Activated CD4-positive, alpha-beta memory T cell treated with anti-CD3 and anti-CD28 coated beads, Interleukin-2, amount 10 ng/mL, durations not matched to agents 7 days and 5 days (primary cell): ENCODE data around the gene BTN1A1. TPM values are rescaled to one million over a fixed set of nuclear protein-coding genes. Genes with fewer than 3 reads are reported as not detected.

Experiments used
- CTCF ChIA-PET: fragments of 350-600 bp; sonication (Branson Sonifier 250); formaldehyde crosslinking; loops from one replicate; lab custom pipeline; 2021; ENCODE audit warnings: antibody characterized with exemption, inconsistent platforms; lab: Charles Lee
- POLR2A ChIA-PET: fragments of 350-600 bp; sonication (Branson Sonifier 250); formaldehyde crosslinking; loops from one replicate; lab custom pipeline; 2021; ENCODE audit warnings: antibody characterized with exemption; lab: Charles Lee
- DNase-seq: peaks from one replicate; pipeline ENCODE4 v3.0.0-alpha.2; 2020
- H3K27ac Mint-ChIP-seq: one replicate; pipeline ENCODE4 v1.8.0; 2021; ENCODE audit warnings: mild to moderate bottlenecking, mixed read lengths
- H3K27me3 Mint-ChIP-seq: one replicate; pipeline ENCODE4 v1.8.0; 2021; ENCODE audit warnings: mixed read lengths
- H3K36me3 Mint-ChIP-seq: one replicate; pipeline ENCODE4 v1.8.0; 2021; ENCODE audit warnings: low read depth, mixed read lengths
- H3K4me1 Mint-ChIP-seq: one replicate; pipeline ENCODE4 v1.8.0; 2021; ENCODE audit warnings: mixed read lengths
- H3K4me3 Mint-ChIP-seq: one replicate; pipeline ENCODE4 v1.8.0; 2021; ENCODE audit warnings: mild to moderate bottlenecking, mixed read lengths
- H3K9me3 Mint-ChIP-seq: one replicate; pipeline ENCODE4 v1.8.0; 2021; ENCODE audit warnings: mixed read lengths
- total RNA-seq, 2 experiments: library from RNA; stranded (reverse); gene quantifications; one replicate each; pipeline ENCODE4 v1.2.3, GENCODE V29; 2021

BTN1A1 gene
- total RNA-seq, 2 experiments from 2014 or later = not detected

DNA sequence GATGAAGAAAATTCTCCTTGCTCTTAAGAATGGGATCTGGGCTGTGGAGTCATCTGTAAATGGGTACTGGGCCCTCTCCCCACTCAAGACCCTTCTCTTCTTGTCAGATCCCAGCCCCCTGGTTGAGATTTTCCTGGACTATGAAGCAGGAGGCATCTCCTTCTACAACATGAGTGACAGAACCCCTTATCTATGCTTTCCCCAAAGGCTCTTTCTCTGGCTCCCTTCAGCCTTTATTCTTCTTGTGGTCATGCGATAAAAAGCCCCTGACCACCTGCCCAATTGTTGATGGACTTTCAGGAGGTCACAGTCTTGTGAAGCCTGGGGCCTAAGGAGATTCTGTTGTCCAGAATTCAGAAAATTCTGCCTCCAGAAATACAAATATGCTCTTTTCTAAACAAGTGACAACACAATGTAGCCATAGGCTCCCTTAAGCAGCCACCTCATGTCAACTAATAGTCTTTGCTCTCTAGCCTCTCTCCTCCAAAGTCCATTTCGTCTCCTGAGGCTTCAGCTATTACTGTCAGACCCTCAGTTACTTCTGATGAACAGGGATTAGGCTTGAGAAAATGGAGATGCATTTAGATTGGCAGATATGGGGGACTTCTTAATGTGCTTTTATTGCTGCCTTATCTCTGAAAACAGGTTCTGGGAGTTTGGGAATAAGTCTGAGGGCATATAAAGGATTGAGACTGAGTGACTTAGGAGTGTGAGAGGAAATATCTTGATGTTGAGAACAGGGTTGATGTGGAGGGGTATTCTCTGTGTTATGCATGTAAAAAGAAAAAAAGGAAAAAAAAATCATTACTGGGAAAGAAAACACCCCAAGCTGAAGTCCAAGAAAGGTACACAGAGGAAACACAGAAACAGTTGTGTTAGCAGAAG is 21.8 kb upstream of the BTN1A1 start:
- H3K27ac Mint-ChIP-seq = no peak overlapping the region
- ChIA-PET POLR2A (interaction anchor here (0.8 to 1.0 kb wide), 2 partner anchors 32 to 42 kb away, joined by 3 read pairs; no protein-coding TSS in a partner anchor), CTCF (interaction anchor here (0.5 kb wide), 1 partner anchor 94 kb away, joined by 3 read pairs; no protein-coding TSS in a partner anchor)
- H3K9me3 Mint-ChIP-seq = no peaks in the 10 kb centered on the region
- peaks cover 18% of the 10 kb centered on the region for H3K36me3 Mint-ChIP-seq
- H3K4me1 Mint-ChIP-seq = peaks cover 22% of the 10 kb centered on the region
- no peaks in the 10 kb centered on the region for H3K27me3 Mint-ChIP-seq
- no peak for DNase-seq
- no peak overlapping the region for H3K4me3 Mint-ChIP-seq

DNA sequence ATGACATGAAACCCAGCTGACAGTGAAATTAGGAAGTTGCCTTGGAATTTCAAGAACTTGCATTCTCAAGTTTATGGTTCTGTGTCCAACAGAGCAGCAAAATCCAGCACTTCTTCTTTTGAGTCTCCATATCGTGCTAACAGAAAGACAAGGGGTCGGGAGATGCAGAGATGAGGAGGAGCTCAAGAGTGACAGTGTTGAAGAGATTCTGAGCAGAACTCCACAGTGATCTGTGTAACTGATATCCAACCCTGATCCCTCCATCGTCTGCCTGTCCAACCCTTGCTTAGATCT is 21.2 kb upstream of the BTN1A1 start:
- no peak for DNase-seq
- ChIA-PET POLR2A (interaction anchor here (0.8 to 1.0 kb wide), 2 partner anchors 33 to 41 kb away, joined by 3 read pairs; no protein-coding TSS in a partner anchor), CTCF (interaction anchor here (0.5 to 1.0 kb wide), 2 partner anchors 93 to 138 kb away, joined by 3 to 4 read pairs; no protein-coding TSS in a partner anchor)
- Mint-ChIP-seq H3K27me3 (no peaks in the 10 kb centered on the region), H3K4me1 (peaks cover 19% of the 10 kb centered on the region), H3K27ac (no peak overlapping the region), H3K36me3 (peaks cover 16% of the 10 kb centered on the region), H3K4me3 (no peak overlapping the region), H3K9me3 (no peaks in the 10 kb centered on the region)

DNA sequence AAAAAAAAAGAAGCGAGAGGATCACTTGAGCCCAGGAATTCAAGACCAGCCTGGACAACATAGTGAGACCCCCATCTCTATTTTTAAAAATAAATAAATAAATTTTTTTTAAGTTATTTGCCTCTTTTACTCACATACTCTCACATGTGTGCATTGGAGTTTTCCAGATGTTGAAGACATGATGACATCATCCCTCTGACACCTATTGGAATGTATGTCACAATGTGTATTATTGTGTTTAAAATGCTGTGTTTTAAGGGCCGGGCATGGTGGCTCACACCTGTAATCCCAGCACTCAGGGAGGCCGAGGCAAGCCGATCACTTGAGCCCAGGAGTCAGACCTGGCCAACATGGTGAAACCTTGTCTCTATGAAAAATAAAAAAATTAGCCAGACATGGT is 17.8 kb upstream of the BTN1A1 start:
- H3K36me3 Mint-ChIP-seq = peaks cover 6% of the 10 kb centered on the region
- peaks cover 3% of the 10 kb centered on the region for H3K9me3 Mint-ChIP-seq
- no peaks in the 10 kb centered on the region for H3K4me1 Mint-ChIP-seq
- POLR2A ChIA-PET = no interaction called here
- CTCF ChIA-PET = interaction anchor here (0.7 kb wide), 1 partner anchor 1283 kb away, joined by 3 read pairs; no protein-coding TSS in a partner anchor
- H3K27me3 Mint-ChIP-seq = no peaks in the 10 kb centered on the region
- H3K27ac Mint-ChIP-seq = no peak overlapping the region
- H3K4me3 Mint-ChIP-seq = no peak overlapping the region
- DNase-seq = no peak

DNA sequence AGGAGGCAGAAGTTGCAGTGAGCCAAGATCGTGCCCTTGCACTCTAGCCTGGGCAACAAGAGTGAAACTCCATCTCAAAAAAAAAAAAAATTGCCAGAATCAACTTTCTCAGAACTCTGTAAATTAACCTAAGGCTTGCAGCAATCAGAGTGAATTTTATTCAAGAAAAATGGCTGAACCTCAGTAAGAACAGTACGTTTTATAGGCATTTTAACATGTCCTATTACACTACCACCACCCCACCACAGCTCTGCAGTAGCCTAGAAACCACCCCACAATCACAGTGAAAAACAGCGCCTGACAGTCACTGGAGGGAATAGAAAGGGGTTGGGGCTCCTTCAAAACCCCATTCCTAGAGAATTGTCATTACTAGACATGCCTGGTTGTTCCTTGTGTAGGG is 16.4 kb upstream of the BTN1A1 start:
- H3K27me3 Mint-ChIP-seq = peaks cover 2% of the 10 kb centered on the region
- H3K36me3 Mint-ChIP-seq = peaks cover under 1% of the 10 kb centered on the region
- no peak for DNase-seq
- no peak overlapping the region for H3K4me3 Mint-ChIP-seq
- peaks cover 8% of the 10 kb centered on the region for H3K9me3 Mint-ChIP-seq
- POLR2A ChIA-PET = no interaction called here
- H3K27ac Mint-ChIP-seq = no peak overlapping the region
- H3K4me1 Mint-ChIP-seq = no peaks in the 10 kb centered on the region
- CTCF ChIA-PET = no interaction called here

DNA sequence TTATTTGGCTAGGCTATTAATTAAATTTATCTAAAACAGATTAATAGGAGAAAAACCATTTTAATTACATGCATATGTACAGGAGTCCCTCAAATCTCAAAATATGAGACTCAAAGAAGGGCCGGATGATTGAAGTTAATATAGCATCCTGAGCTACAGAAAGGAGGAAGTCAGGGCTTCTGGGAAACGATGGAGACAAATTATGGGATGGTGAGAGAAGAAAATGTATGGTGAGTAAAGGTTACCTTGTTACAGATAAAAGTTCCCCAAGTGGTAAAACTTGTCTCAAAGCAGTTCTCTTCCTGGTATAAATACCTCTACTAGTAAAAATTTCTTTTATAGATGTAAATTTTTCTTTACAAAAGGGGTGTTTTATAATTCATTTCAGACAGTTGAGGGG is 15.9 kb upstream of the BTN1A1 start:
- Mint-ChIP-seq H3K4me3 (no peak overlapping the region), H3K36me3 (no peaks in the 10 kb centered on the region), H3K9me3 (peaks cover 8% of the 10 kb centered on the region), H3K27me3 (peaks cover 2% of the 10 kb centered on the region), H3K4me1 (no peaks in the 10 kb centered on the region), H3K27ac (no peak overlapping the region)
- POLR2A ChIA-PET = interaction anchor here (1.0 kb wide), 1 partner anchor 84 kb away, joined by 3 read pairs; no protein-coding TSS in a partner anchor
- DNase-seq = no peak
- CTCF ChIA-PET = no interaction called here

DNA sequence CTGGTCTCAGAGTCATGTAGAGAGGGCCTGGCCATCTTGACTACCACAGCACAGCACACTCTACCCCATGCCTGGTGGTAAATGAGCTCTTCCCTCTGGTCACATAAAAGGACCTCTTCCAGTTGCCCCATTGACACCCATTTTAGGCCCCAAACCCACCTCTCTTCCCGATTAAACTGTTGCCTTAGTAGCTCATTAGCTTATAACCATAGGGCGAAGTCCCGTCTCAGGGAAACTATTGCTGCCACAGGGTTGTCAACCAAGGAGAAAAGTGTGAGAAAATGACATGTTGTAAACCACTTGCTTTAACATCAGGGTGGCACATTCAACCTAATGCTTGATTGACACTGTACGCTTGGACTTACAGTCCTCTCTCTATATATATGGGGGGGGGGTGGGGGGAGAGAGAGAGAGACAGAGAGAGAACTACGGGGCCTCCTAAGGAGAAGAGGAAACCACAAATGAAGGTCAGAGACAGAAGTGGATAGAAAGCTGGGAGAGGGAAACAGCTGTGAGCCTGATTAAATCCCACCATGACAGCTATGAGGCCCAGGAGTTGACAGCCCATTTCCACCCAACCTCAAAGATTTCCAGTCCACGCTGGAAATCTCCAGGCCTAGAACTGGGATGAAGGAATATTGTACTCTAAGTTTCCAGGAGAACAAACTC is 14.9 kb upstream of the BTN1A1 start:
- Mint-ChIP-seq H3K4me3 (no peak overlapping the region), H3K9me3 (peaks cover 8% of the 10 kb centered on the region), H3K4me1 (peaks cover 2% of the 10 kb centered on the region), H3K27ac (no peak overlapping the region), H3K27me3 (peaks cover 2% of the 10 kb centered on the region), H3K36me3 (no peaks in the 10 kb centered on the region)
- no peak for DNase-seq
- ChIA-PET POLR2A (interaction anchor here (1.0 kb wide), 1 partner anchor 85 kb away, joined by 3 read pairs; no protein-coding TSS in a partner anchor), CTCF (interaction anchor here (0.7 to 1.3 kb wide), 2 partner anchors 12 to 144 kb away, joined by 3 to 4 read pairs; no protein-coding TSS in a partner anchor)

DNA sequence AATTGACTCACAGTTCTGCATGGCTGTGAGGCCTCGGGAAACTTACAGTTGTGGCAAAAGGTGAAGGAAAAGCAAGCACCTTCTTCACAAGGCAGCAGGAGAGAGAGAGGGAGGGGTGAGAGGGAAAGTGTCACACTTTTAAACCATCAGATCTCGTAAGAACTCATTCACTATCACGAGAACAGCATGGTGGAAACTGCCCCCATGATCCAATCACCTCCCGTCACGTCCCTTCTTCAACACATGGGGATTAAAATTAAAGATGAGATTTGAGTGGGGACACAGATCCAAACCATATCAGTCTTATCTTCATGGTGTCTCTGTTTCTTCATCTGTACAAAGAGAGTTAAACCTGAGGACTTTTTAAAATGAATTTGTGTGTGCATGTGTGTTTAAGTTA is 13.7 kb upstream of the BTN1A1 start:
- Mint-ChIP-seq H3K36me3 (no peaks in the 10 kb centered on the region), H3K4me1 (peaks cover 6% of the 10 kb centered on the region), H3K27me3 (peaks cover 2% of the 10 kb centered on the region), H3K4me3 (no peak overlapping the region), H3K27ac (no peak overlapping the region), H3K9me3 (peaks cover 8% of the 10 kb centered on the region)
- POLR2A ChIA-PET = no interaction called here
- no peak for DNase-seq
- CTCF ChIA-PET = no interaction called here

DNA sequence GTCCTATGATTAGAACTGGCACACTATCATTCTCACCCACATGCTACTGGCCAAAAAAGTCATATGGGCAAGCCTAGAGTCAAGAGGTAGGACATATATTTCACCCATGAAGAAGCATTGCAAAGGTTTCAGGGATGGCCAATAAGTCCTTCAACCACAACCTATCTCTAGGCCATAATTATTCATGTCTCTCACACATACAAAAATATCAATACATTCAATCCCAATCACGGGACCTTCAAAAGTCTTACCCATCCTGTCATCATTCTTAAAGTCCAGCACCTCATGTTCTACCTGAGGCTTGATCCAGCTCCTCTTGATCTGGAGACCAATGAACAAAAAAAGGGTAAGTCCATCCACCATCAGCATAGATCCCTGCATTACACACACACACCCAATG is 12.6 kb upstream of the BTN1A1 start:
- H3K4me3 Mint-ChIP-seq = no peak overlapping the region
- ChIA-PET POLR2A (no interaction called here), CTCF (no interaction called here)
- peaks cover 2% of the 10 kb centered on the region for H3K27me3 Mint-ChIP-seq
- no peaks in the 10 kb centered on the region for H3K36me3 Mint-ChIP-seq
- peaks cover 8% of the 10 kb centered on the region for H3K9me3 Mint-ChIP-seq
- H3K27ac Mint-ChIP-seq = no peak overlapping the region
- H3K4me1 Mint-ChIP-seq = peaks cover 6% of the 10 kb centered on the region
- no peak for DNase-seq

DNA sequence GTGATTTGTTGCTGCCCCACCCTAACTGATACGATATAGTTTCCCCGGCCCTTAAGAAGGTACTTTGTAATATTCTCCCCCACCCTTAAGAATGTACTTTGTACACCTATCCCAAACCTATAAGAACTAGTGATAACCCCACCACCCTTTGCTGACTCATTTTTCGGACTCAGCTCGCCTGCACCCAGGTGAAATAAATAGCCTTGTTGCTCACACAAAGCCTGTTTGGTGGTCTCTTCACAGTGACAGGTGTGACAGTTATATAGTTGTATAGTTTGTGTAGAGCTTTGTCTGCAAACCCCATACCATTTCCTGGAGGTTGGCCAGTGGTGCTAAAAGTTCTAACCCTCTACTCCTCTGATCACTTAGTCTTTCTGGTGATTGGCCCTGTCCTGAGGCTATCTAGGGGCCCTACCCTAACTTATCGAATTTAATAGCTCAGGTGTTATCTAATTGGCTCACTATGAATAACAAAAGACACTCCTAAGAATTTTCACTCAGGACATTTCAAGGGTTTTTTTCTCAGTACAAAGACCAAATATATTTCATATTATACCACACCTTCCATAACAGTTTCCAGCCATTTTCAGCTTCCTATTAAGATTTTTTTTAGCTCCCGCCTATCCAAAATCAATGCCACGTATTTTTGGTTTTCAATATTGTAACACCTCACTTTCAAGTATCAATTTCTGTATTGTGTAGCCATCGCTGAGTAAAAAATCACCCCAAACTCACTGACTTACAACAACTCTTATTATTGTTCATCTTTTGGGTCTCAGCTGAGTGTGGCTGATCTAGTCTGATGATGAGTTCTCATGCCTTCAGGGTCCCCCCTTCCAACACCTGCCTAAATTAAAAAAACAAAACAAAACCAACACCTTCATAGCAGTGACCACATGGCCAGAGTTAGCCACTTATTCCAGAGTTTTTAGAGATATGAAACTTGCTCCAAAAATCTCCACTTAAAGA is 9.8 kb upstream of the BTN1A1 start:
- Mint-ChIP-seq H3K27ac (no peak overlapping the region), H3K9me3 (peaks cover 8% of the 10 kb centered on the region), H3K36me3 (no peaks in the 10 kb centered on the region), H3K27me3 (peaks cover 2% of the 10 kb centered on the region), H3K4me3 (no peak overlapping the region), H3K4me1 (peaks cover 24% of the 10 kb centered on the region)
- ChIA-PET POLR2A (interaction anchor here (0.9 to 1.2 kb wide), 3 partner anchors 15 to 47 kb away, joined by 3 read pairs; partner anchors contain the start of gene HMGN4), CTCF (interaction anchor here (0.6 to 1.8 kb wide), 3 partner anchors 16 to 149 kb away, joined by 3 to 5 read pairs (median 4); no protein-coding TSS in a partner anchor)
- DNase-seq = no peak

DNA sequence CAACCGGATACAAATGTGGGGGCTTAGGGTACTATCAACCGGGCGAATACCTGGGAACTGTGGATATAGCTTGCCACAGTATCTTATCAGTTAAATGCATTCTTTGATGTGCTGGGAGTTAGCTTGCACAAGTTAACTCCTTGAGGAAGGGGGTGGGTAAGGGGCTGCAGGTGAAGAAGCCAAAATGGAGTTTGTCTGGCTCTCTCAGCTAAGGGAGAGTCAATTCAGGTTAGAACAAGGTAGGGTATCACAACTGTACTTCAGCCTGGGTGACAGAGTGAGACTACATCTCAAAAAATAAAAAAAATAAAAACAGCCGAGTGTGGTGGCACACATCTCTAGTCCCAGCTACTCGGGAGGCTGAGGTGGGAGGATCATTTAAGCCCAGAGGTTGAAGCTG is 8.5 kb upstream of the BTN1A1 start:
- Mint-ChIP-seq H3K9me3 (peaks cover 8% of the 10 kb centered on the region), H3K27me3 (peaks cover 4% of the 10 kb centered on the region)

DNA sequence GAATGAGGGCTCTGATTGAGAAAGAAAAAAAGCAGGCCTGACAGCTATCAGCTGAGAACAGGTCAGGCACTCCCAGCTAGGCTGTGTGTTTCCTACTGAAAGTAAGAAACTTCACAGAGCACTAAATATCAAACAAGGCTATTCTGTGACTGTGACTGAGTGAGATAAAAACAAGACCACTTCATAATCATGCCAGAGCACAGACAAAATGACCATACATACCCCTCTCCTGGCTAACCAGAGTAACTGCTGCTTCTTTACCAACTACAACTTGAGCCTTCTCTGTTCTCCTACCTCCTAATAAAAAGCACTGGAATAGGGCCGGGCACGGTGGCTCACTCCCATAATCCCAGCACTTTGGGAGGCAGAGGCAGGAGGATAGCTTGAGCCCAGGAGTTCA is 6.8 kb upstream of the BTN1A1 start:
- ChIA-PET POLR2A (interaction anchor here (1.3 kb wide), 1 partner anchor 19 kb away, joined by 3 read pairs; no protein-coding TSS in a partner anchor), CTCF (no interaction called here)
- Mint-ChIP-seq H3K4me3 (no peak overlapping the region), H3K27me3 (peaks cover 4% of the 10 kb centered on the region), H3K4me1 (peaks cover 26% of the 10 kb centered on the region), H3K9me3 (no peaks in the 10 kb centered on the region), H3K27ac (no peak overlapping the region), H3K36me3 (no peaks in the 10 kb centered on the region)
- no peak for DNase-seq

More for the DNA sequence above, 8.5 kb upstream of the BTN1A1 start:
- Mint-ChIP-seq H3K36me3 (no peaks in the 10 kb centered on the region), H3K27ac (no peak overlapping the region), H3K4me1 (peaks cover 24% of the 10 kb centered on the region), H3K4me3 (no peak overlapping the region)
- POLR2A ChIA-PET = no interaction called here
- no peak for DNase-seq
- CTCF ChIA-PET = no interaction called here

DNA sequence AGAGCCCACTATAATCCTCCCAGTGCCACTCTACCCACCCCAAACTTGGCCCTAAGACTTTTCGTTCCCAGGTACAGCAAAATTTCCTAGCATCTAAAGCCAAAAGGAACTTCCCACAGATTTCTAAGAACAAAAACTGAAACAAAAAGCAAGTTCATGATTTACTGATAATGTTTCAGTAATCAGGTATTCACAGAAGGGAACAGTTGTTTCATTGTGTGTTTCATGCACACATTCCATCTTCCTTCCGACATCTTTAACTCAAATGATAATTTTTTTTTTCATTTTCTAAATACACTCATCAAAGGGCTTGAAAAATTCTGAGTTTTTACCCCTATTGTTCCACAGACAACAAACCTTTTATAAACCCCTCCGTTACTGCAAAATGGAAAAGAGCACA is 6.0 kb upstream of the BTN1A1 start:
- POLR2A ChIA-PET = interaction anchor here (1.3 kb wide), 1 partner anchor 20 kb away, joined by 3 read pairs; no protein-coding TSS in a partner anchor
- no peak overlapping the region for H3K27ac Mint-ChIP-seq
- CTCF ChIA-PET = interaction anchor here (0.6 kb wide), 1 partner anchor 46 kb away, joined by 4 read pairs; no protein-coding TSS in a partner anchor
- peaks cover 4% of the 10 kb centered on the region for H3K27me3 Mint-ChIP-seq
- no peak for DNase-seq
- H3K9me3 Mint-ChIP-seq = no peaks in the 10 kb centered on the region
- no peak overlapping the region for H3K4me3 Mint-ChIP-seq
- peaks cover 26% of the 10 kb centered on the region for H3K4me1 Mint-ChIP-seq
- H3K36me3 Mint-ChIP-seq = no peaks in the 10 kb centered on the region
